ENCODE data around the gene WTIP. TPM values are rescaled to one million over a fixed set of nuclear protein-coding genes. Genes with fewer than 3 reads are reported as not detected.

The WTIP gene
- total RNA-seq, 4 donors from 2014 or later, result 3.8 to 16.3 (median 9.7) TPM

DNA sequence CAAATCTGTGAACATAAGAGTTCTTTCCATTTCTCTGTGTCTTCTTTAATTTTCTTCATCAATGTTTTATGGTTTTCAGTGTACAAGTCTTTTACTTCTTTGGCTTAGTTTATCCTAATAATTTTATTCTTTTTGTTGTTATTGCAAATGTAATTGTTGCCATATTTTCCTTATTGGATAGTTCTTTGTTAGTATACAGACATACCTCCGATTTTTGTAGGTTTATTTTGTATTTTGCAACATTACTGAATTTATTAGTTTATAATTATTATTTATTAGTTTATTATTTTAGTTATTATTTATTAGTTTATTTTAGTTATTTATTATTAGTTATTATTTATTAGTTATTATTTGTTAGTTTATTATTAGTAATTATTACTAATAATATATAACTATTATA is 43.4 kb downstream of the WTIP start:
- intact Hi-C loops (cut with DNase I; ENCODE audit: low total_unique reads), result no loop called here
- no peak for DNase-seq (ENCODE audit: low spot score in 2 of 2)
- TF ChIP-seq, protein P1, sequence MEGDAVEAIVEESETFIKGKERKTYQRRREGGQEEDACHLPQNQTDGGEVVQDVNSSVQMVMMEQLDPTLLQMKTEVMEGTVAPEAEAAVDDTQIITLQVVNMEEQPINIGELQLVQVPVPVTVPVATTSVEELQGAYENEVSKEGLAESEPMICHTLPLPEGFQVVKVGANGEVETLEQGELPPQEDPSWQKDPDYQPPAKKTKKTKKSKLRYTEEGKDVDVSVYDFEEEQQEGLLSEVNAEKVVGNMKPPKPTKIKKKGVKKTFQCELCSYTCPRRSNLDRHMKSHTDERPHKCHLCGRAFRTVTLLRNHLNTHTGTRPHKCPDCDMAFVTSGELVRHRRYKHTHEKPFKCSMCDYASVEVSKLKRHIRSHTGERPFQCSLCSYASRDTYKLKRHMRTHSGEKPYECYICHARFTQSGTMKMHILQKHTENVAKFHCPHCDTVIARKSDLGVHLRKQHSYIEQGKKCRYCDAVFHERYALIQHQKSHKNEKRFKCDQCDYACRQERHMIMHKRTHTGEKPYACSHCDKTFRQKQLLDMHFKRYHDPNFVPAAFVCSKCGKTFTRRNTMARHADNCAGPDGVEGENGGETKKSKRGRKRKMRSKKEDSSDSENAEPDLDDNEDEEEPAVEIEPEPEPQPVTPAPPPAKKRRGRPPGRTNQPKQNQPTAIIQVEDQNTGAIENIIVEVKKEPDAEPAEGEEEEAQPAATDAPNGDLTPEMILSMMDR (IDR thresholded peaks at IDR 0.05), result no peak
- no peak for TF ChIP-seq POLR2A (IDR thresholded peaks at IDR 0.05)
- H3K4me3 ChIP-seq (ENCODE audit: low read depth, poor library complexity, severe bottlenecking), result no peak overlapping the region
- 80 to 83% methylated on average over 1 of the region's 1 CpG for WGBS, 2 donors

DNA sequence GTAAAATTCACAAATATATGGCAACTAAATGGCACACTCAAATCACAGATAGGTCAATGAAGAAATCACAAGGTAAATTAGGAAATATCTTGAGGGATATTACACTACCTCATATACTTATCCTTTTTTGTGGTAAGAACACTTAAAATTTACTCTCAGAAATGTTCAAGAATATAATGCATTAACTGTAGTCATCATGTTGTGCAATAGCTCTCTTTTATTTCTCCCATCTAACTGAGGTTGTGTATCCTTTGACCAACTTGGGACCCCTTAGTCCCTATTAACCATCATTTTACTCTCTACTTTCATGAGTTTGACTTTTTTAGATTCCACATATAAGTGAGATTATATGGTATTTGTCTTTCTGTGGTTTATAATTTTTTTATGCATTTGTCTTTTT is 52.6 kb downstream of the WTIP start:
- DNase-seq (ENCODE audit: low spot score in 2 of 2), result no peak
- intact Hi-C loops (cut with DNase I; ENCODE audit: low total_unique reads), result no loop called here

DNA sequence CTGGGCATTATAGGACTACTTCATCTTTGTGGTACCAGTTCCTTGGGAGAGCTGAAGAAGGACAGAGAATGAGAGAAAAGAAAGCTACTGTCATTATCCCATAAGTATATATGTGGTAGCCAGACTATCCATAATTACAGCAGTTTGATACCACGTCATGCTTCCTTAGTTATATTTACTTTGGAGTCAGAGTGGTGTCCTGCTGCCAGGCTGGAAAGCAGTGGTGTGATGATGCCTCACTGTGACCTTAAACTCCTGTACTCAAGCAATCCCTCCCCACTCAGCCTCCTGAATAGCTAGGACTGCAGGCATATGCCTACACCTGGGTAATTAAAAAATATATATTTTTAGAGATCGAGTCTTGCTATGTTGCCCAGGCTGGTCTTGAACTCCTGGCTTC is 57.8 kb downstream of the WTIP start:
- intact Hi-C loops (cut with DNase I; ENCODE audit: low total_unique reads), result no loop called here

More for the DNA sequence above, 52.6 kb downstream of the WTIP start:
- no peak overlapping the region for H3K4me3 ChIP-seq (ENCODE audit: low read depth, poor library complexity, severe bottlenecking)
- TF ChIP-seq, protein P1 (IDR thresholded peaks at IDR 0.05), result no peak

GRCh38 chr19:34540811-34541557 is 59.4 kb downstream of the WTIP start:
- 80% methylated on average over 3 of the region's 3 CpGs for WGBS, 2 donors
- intact Hi-C loops (cut with DNase I; ENCODE audit: low total_unique reads), result no loop called here
- H3K4me3 ChIP-seq (ENCODE audit: low read depth, poor library complexity, severe bottlenecking), result no peak overlapping the region
- no peak for TF ChIP-seq POLR2A (IDR thresholded peaks at IDR 0.05)
- TF ChIP-seq, protein P1 (IDR thresholded peaks at IDR 0.05), result no peak
- no peak for DNase-seq (ENCODE audit: low spot score in 2 of 2)

More for the DNA sequence above, 57.8 kb downstream of the WTIP start:
- TF ChIP-seq POLR2A (IDR thresholded peaks at IDR 0.05), result no peak
- TF ChIP-seq, protein P1 (IDR thresholded peaks at IDR 0.05), result no peak
- DNase-seq (ENCODE audit: low spot score in 2 of 2), result no peak
- 66 to 67% methylated on average over 2 of the region's 2 CpGs for WGBS, 2 donors
- H3K4me3 ChIP-seq (ENCODE audit: low read depth, poor library complexity, severe bottlenecking), result no peak overlapping the region

DNA sequence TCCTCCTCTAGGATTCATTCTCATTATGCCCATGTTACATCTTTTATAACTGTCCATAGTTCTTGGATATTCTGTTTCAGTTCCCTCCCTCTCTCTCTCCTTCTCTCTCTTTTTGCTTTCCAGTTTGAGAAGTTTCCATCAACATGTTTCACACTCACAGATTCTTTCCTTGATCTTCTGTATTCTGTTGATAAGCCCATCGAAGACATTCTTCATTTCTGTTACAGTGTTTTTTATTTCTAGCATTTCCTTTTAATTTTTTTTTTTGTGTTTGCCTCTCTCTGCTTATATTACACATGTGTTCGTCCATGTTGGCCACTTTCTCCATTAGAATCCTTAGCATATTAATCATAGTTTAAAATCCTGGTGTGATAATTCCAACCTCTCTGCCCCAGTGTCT is 68.3 kb downstream of the WTIP start:
- intact Hi-C loops (cut with DNase I; ENCODE audit: low total_unique reads), result no loop called here
- no peak overlapping the region for H3K4me3 ChIP-seq (ENCODE audit: low read depth, poor library complexity, severe bottlenecking)
- WGBS, 2 donors, result 80 to 90% methylated on average over 2 of the region's 2 CpGs
- no peak for TF ChIP-seq POLR2A (IDR thresholded peaks at IDR 0.05)
- TF ChIP-seq, protein P1 (IDR thresholded peaks at IDR 0.05), result no peak
- DNase-seq (ENCODE audit: low spot score in 2 of 2), result no peak

DNA sequence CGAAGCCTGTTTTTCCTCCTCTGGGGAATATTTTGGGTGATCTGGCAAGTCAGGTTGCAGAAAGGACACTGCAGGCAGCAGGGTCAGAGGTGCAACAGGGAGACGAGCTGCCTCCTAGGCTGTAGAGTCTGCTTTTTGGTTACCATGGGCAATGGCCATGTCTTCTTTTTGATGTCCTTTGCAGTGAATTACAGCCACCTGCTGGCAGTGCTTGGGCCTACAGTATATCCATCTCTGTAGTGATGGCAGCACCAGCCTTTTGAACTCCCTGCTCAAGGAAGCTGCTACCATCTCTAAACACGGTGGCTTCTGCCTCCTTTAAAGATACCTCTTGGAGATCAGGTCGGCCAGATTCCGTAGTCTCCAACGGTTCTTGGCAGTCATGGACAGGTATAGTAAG is 73.9 kb downstream of the WTIP start:
- WGBS, 2 donors, result 76 to 81% methylated on average over 6 of the region's 6 CpGs
- no peak for DNase-seq (ENCODE audit: low spot score in 2 of 2)
- TF ChIP-seq, protein P1 (IDR thresholded peaks at IDR 0.05), result no peak
- TF ChIP-seq POLR2A (IDR thresholded peaks at IDR 0.05), result no peak
- H3K4me3 ChIP-seq (ENCODE audit: low read depth, poor library complexity, severe bottlenecking), result no peak overlapping the region
- intact Hi-C loops (cut with DNase I; ENCODE audit: low total_unique reads), result loop anchor here (5.0 kb wide), 1 partner anchor 157 kb away; no protein-coding TSS in a partner anchor

Data from lower leg skin (tissue), 4 donors.